ENCODE data around the gene PARD3B. TPM values are rescaled to one million over a fixed set of nuclear protein-coding genes. Genes with fewer than 3 reads are reported as not detected.

Gene PARD3B
- total and polyA plus RNA-seq, 2 of the 13 experiments (the other 11 are each of a cell fraction or from before 2014, with no cell fraction given): 0.71 to 2.3 TPM

DNA sequence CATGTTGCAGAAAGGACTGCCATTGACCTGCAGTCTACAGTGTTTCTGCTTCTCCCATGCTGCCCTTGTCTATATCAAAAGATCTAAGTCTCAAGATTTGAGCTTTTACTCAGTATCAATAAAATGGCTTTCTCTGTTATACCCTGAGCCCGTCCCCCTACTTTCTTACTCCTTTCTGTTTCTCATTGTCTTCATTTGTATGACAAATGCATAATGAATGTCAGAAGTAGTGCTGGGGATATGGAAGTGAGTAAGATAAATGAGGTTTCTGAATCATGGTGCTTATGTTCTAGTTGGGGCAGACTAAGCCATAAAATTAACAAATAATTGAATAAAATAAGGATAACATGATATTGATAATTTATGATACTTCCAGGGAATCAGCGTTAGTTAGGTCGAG lies 128.6 kb downstream of the PARD3B start:
- Histone ChIP-seq H3K4me3 (replicated peaks in 1 of 3; ENCODE audit: insufficient read depth in 1 of 3, low read depth in 2 of 3, low read length in 3 of 3) (no peak overlapping the region), H3K9ac (ENCODE audit: insufficient read depth, low read depth, low read length) (no peak overlapping the region), H3K4me1 (ENCODE audit: insufficient read depth, low read length) (peaks cover 20% of the 10 kb centered on the region), H3K27ac (ENCODE audit: extremely low read length, insufficient read depth, low read length) (no peak overlapping the region), H3K36me3 (replicated peaks in 1 of 2; ENCODE audit: control insufficient read depth in 1 of 2, insufficient read depth in 2 of 2, low read length in 2 of 2) (no peaks in the 10 kb centered on the region), H2AFZ (ENCODE audit: low read length) (no peak overlapping the region), H3K27me3 (ENCODE audit: control insufficient read depth in 1 of 2, insufficient read depth in 2 of 2, low read length in 2 of 2) (no peaks in the 10 kb centered on the region), H4K20me1 (ENCODE audit: insufficient read depth, low read length) (no peaks in the 10 kb centered on the region), H3K79me2 (ENCODE audit: insufficient read depth, low read length) (no peaks in the 10 kb centered on the region), H3K4me2 (ENCODE audit: low read depth, low read length) (no peak overlapping the region), H3K9me3 (ENCODE audit: low read length) (peaks cover 27% of the 10 kb centered on the region)
- ChIA-PET CTCF (ENCODE audit: low intra/inter-chr PET ratio, low total read pairs) (no interaction called here), POLR2A (no interaction called here)
- TF ChIP-seq, protein P1, sequence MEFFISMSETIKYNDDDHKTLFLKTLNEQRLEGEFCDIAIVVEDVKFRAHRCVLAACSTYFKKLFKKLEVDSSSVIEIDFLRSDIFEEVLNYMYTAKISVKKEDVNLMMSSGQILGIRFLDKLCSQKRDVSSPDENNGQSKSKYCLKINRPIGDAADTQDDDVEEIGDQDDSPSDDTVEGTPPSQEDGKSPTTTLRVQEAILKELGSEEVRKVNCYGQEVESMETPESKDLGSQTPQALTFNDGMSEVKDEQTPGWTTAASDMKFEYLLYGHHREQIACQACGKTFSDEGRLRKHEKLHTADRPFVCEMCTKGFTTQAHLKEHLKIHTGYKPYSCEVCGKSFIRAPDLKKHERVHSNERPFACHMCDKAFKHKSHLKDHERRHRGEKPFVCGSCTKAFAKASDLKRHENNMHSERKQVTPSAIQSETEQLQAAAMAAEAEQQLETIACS (CRISPR knock-in tag; IDR thresholded peaks at IDR 0.05): no peak
- TF ChIP-seq NFKBIZ (CRISPR knock-in tag; IDR thresholded peaks at IDR 0.05) (no peak), ADNP (CRISPR knock-in tag; IDR thresholded peaks at IDR 0.05) (no peak), ZNF274 (CRISPR knock-in tag; IDR thresholded peaks at IDR 0.05) (no peak), MAFG (CRISPR knock-in tag; IDR thresholded peaks at IDR 0.05) (no peak), AGO1 (IDR thresholded peaks at IDR 0.05; ENCODE audit: low read depth, low read length, poor library complexity, severe bottlenecking) (no peak), ZNF547 (CRISPR knock-in tag; IDR thresholded peaks at IDR 0.05) (no peak), ZFP36 (IDR thresholded peaks at IDR 0.05; ENCODE audit: borderline replicate concordance, low read depth, low read length, partially characterized antibody) (no peak), JUND (CRISPR knock-in tag; IDR thresholded peaks at IDR 0.05) (no peak)
- TF ChIP-seq, protein P2, sequence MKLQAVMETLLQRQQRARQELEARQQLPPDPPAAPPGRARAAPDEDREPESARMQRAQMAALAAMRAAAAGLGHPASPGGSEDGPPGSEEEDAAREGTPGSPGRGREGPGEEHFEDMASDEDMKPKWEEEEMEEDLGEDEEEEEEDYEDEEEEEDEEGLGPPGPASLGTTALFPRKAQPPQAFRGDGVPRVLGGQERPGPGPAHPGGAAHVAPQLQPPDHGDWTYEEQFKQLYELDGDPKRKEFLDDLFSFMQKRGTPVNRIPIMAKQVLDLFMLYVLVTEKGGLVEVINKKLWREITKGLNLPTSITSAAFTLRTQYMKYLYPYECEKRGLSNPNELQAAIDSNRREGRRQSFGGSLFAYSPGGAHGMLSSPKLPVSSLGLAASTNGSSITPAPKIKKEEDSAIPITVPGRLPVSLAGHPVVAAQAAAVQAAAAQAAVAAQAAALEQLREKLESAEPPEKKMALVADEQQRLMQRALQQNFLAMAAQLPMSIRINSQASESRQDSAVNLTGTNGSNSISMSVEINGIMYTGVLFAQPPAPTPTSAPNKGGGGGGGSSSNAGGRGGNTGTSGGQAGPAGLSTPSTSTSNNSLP (IDR thresholded peaks at IDR 0.05; ENCODE audit: low read depth, low read length): no peak
- TF ChIP-seq, protein P3, sequence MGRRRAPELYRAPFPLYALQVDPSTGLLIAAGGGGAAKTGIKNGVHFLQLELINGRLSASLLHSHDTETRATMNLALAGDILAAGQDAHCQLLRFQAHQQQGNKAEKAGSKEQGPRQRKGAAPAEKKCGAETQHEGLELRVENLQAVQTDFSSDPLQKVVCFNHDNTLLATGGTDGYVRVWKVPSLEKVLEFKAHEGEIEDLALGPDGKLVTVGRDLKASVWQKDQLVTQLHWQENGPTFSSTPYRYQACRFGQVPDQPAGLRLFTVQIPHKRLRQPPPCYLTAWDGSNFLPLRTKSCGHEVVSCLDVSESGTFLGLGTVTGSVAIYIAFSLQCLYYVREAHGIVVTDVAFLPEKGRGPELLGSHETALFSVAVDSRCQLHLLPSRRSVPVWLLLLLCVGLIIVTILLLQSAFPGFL (CRISPR knock-in tag; IDR thresholded peaks at IDR 0.05): no peak
- FAIRE-seq: no peak
- intact Hi-C loops (cut with micrococcal nuclease; ENCODE audit: unreplicated experiment) (no loop called here), in situ Hi-C loops (cut with HindIII; ENCODE audit: extremely low pct_ligation_motif_present, low pct_unique_long_range_greater_than_20kb) (no loop called here)
- 48% methylated on average over 3 of the region's 3 CpGs for WGBS (ENCODE audit: low lambda C conversion rate)
- ATAC-seq: no peak
- no peak for DNase-seq (ENCODE audit: low spot score)
- no TSS peak for BruUV-seq (replicated peaks)

All from HepG2 (cell line).